Stimulated activated CD4-positive, alpha-beta T cell treated with anti-CD3 and anti-CD28 coated beads, Interleukin-4, amount 100 ng/mL, for 4 hours (primary cell): ENCODE measurements around the gene TUBGCP6.

Experiments used
- DNase-seq, 2 experiments: peaks; one replicate each; pipeline ENCODE4 v3.0.0-alpha.2; 2020

The TUBGCP6 gene

GRCh38 chr22:50190941-50191741, 53.7 kb downstream of the TUBGCP6 start:
- peak; percentile 52 to 74 for DNase-seq

GRCh38 chr22:50190182-50190940, 54.5 kb downstream of the TUBGCP6 start:
- DNase-seq: peak; percentile 69 to 72

GRCh38 chr22:50189849-50190181, 55.0 kb downstream of the TUBGCP6 start:
- DNase-seq: no peak

- no peak for DNase-seq
These were observed 55.5 kb downstream of the TUBGCP6 start for GRCh38 chr22:50189184-50189848.

- no peak for DNase-seq
These were observed 56.5 kb downstream of the TUBGCP6 start for GRCh38 chr22:50188356-50188755.

- DNase-seq: no peak
These were observed 57.9 kb downstream of the TUBGCP6 start for GRCh38 chr22:50186761-50187523.

- no peak for DNase-seq
These were observed 58.6 kb downstream of the TUBGCP6 start for GRCh38 chr22:50186181-50186714.

- DNase-seq: peak; percentile 87 to 92
These were observed 59.3 kb downstream of the TUBGCP6 start, which contains the start of gene TRABD for GRCh38 chr22:50185375-50186087. TRABD (plus strand) TSS chr22:50185913; CDS start chr22:50193061, 7,148 bp downstream.

- no peak for DNase-seq
These were observed 59.9 kb downstream of the TUBGCP6 start for GRCh38 chr22:50184902-50185374.

GRCh38 chr22:50184004-50184901, 60.6 kb downstream of the TUBGCP6 start:
- DNase-seq: no peak

- DNase-seq: no peak
These were observed 61.5 kb downstream of the TUBGCP6 start for GRCh38 chr22:50183141-50183971.

- DNase-seq: no peak
These were observed 62.4 kb downstream of the TUBGCP6 start for GRCh38 chr22:50182176-50183081.

GRCh38 chr22:50180727-50181521, 63.9 kb downstream of the TUBGCP6 start:
- no peak for DNase-seq

GRCh38 chr22:50179937-50180726, 64.7 kb downstream of the TUBGCP6 start:
- DNase-seq: no peak

GRCh38 chr22:50178871-50179869, 65.7 kb downstream of the TUBGCP6 start:
- DNase-seq: no peak
